ENCODE results near the gene PEBP1.

PEBP1 gene

GRCh38 chr12:118101051-118101450 lies 34.9 kb upstream of the PEBP1 start:
- H3K4me1 ChIP-seq, result peaks cover 2% of the 10 kb centered on the region; the same call in 1 of the 2 replicates
- no peaks in the 10 kb centered on the region for H3K36me3 ChIP-seq
- H3K27me3 ChIP-seq, result no peaks in the 10 kb centered on the region
- no peaks in the 10 kb centered on the region for H3K9me3 ChIP-seq
- TF ChIP-seq, protein P1, sequence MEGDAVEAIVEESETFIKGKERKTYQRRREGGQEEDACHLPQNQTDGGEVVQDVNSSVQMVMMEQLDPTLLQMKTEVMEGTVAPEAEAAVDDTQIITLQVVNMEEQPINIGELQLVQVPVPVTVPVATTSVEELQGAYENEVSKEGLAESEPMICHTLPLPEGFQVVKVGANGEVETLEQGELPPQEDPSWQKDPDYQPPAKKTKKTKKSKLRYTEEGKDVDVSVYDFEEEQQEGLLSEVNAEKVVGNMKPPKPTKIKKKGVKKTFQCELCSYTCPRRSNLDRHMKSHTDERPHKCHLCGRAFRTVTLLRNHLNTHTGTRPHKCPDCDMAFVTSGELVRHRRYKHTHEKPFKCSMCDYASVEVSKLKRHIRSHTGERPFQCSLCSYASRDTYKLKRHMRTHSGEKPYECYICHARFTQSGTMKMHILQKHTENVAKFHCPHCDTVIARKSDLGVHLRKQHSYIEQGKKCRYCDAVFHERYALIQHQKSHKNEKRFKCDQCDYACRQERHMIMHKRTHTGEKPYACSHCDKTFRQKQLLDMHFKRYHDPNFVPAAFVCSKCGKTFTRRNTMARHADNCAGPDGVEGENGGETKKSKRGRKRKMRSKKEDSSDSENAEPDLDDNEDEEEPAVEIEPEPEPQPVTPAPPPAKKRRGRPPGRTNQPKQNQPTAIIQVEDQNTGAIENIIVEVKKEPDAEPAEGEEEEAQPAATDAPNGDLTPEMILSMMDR (IDR thresholded peaks at IDR 0.05; ENCODE audit: low read depth, low read length), result no peak
- no peak overlapping the region for H3K4me3 ChIP-seq (ENCODE audit: low read depth, low read length)
- no peak for DNase-seq

DNA sequence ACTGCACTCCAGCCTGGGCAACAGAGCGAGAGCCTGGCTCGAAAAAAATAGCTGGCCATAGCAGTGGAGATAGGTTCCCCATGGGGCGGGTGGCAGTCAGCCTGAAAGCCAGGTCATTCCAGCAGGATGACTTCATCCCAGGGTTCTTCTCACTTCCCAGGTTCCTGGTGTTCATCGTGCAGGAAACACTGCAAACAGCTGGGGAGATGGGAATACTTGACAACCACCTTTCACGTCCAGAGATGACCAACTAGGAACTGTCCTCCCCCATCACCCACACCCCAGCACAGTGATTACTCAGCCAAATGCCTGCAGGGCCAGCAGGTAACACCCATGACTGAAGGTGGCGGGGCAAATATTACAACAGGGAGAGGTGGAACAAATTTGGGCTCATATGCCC lies 33.9 kb upstream of the PEBP1 start:
- Histone ChIP-seq H3K36me3 (no peaks in the 10 kb centered on the region), H3K9me3 (no peaks in the 10 kb centered on the region), H3K27me3 (no peaks in the 10 kb centered on the region), H3K4me3 (ENCODE audit: low read depth, low read length) (no peak overlapping the region; the same call in 1 of the 2 replicates), H3K4me1 (peaks cover 2% of the 10 kb centered on the region; the same call in 1 of the 2 replicates)
- DNase-seq, result no peak
- TF ChIP-seq, protein P1 (IDR thresholded peaks at IDR 0.05; ENCODE audit: low read depth, low read length), result no peak

DNA sequence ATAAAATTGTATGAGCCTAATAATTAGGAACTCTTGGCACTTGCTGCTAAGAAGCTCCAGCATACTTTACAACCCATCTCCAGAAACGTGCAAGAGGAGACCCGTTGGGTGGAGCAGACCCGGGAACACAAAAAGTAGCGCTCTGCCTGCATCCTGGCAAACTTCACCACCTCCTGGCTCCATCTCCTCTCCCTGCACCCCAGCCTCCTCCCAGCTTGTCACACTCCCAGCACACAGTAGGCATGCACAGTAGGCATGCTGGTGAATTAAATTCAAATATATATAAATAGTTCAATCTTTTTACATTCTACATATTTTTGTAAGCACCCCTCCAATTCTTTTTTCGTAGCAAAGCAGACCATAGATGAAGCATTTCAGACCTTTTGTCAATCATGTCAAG lies 33.3 kb upstream of the PEBP1 start:
- peak overlapping the region; percentile 87 for H3K4me3 ChIP-seq (ENCODE audit: low read depth, low read length)
- DNase-seq, result no peak
- no peaks in the 10 kb centered on the region for H3K36me3 ChIP-seq

GRCh38 chr12:118103201-118103600 lies 32.7 kb upstream of the PEBP1 start:
- Histone ChIP-seq H3K4me3 (ENCODE audit: low read depth, low read length) (peak overlapping the region; percentile 87), H3K36me3 (no peaks in the 10 kb centered on the region), H3K9me3 (no peaks in the 10 kb centered on the region), H3K27me3 (no peaks in the 10 kb centered on the region), H3K4me1 (peaks cover 2% of the 10 kb centered on the region; the same call in 1 of the 2 replicates)
- no peak for DNase-seq
- TF ChIP-seq, protein P1 (IDR thresholded peaks at IDR 0.05; ENCODE audit: low read depth, low read length), result no peak

More for the DNA sequence above, 33.3 kb upstream of the PEBP1 start:
- Histone ChIP-seq H3K9me3 (no peaks in the 10 kb centered on the region), H3K27me3 (no peaks in the 10 kb centered on the region), H3K4me1 (peaks cover 2% of the 10 kb centered on the region; the same call in 1 of the 2 replicates)
- TF ChIP-seq, protein P1 (IDR thresholded peaks at IDR 0.05; ENCODE audit: low read depth, low read length), result no peak

- Histone ChIP-seq H3K4me1 (no peaks in the 10 kb centered on the region), H3K4me3 (ENCODE audit: low read depth, low read length) (peak within 1 kb of the TSS; percentile 87), H3K9me3 (no peaks in the 10 kb centered on the region), H3K27me3 (no peaks in the 10 kb centered on the region), H3K36me3 (no peaks in the 10 kb centered on the region)
- peak; percentile 79 for DNase-seq
- TF ChIP-seq, protein P1 (IDR thresholded peaks at IDR 0.05; ENCODE audit: low read depth, low read length), result no peak
These were observed 32.1 kb upstream of the PEBP1 start, which contains the start of gene VSIG10 for GRCh38 chr12:118103601-118104382. Gene VSIG10, minus strand, starts transcription at chr12:118104011. Its CDS starts 340 bp downstream, at chr12:118103671.

DNA sequence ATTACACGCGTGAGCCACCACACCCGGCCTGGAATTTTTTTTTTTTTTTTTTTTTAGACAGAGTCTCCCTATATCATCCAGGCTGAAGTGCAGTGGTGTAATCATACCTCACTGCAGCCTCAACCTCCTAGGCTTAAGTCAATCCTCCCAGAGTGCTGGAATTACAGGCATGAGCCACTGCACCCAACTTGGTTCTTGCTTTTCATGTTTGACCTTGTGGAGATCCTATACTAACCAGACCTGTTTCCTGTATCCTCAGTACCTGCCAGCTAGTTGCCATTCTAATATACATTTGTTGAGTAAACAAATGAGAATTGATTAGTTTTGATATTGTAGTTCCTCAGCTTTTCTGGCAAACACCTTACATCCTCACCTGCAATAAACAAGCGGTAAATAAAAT lies 28.9 kb upstream of the PEBP1 start:
- H3K9me3 ChIP-seq, result no peaks in the 10 kb centered on the region
- no peaks in the 10 kb centered on the region for H3K27me3 ChIP-seq
- DNase-seq, result no peak
- no peak overlapping the region for H3K4me3 ChIP-seq (ENCODE audit: low read depth, low read length)
- no peaks in the 10 kb centered on the region for H3K36me3 ChIP-seq
- no peaks in the 10 kb centered on the region for H3K4me1 ChIP-seq
- TF ChIP-seq, protein P1 (IDR thresholded peaks at IDR 0.05; ENCODE audit: low read depth, low read length), result no peak
